Endometrial microvascular endothelial cells (primary cell): ENCODE results near the gene FOXC1. TPM values are rescaled to one million over a fixed set of nuclear protein-coding genes. Genes with fewer than 3 reads are reported as not detected.

Experiments
- in situ Hi-C: cut with HindIII; loops from 2 replicates; pipeline ENCODE4 v1.10.0; 2017; ENCODE audit warnings: low sequenced_read_pairs, low pct_unique_long_range_greater_than_20kb; ENCODE audit errors: inconsistent ontology term
- total RNA-seq: library from RNA; depleted of rRNA; stranded (reverse); fragments of >200 nt; gene quantifications from one replicate; pipeline ENCODE4 v1.2.3, GENCODE V29; 2015; ENCODE audit errors: inconsistent ontology term

Gene FOXC1
- total RNA-seq, 1 donor from 2014 or later, result 3.8 TPM

- in situ Hi-C loops, result loop anchor here (5.0 to 25.0 kb wide), 2 partner anchors 161 to 276 kb away; no protein-coding TSS in a partner anchor
Observed at GRCh38 chr6:1626481-1626880, 16.8 kb downstream of the FOXC1 start.

GRCh38 chr6:1627827-1628560 is 18.3 kb downstream of the FOXC1 start:
- in situ Hi-C loops, result loop anchor here (5.0 to 25.0 kb wide), 2 partner anchors 159 to 274 kb away; no protein-coding TSS in a partner anchor

GRCh38 chr6:1629316-1629715 is 19.6 kb downstream of the FOXC1 start:
- in situ Hi-C loops, result loop anchor here (5.0 to 25.0 kb wide), 2 partner anchors 158 to 273 kb away; no protein-coding TSS in a partner anchor

GRCh38 chr6:1630212-1630770 is 20.6 kb downstream of the FOXC1 start:
- in situ Hi-C loops, result loop anchor here (25.0 kb wide), 1 partner anchor 157 kb away; no protein-coding TSS in a partner anchor

- in situ Hi-C loops, result loop anchor here (25.0 kb wide), 1 partner anchor 157 kb away; no protein-coding TSS in a partner anchor
Observed at GRCh38 chr6:1630771-1631217, 21.1 kb downstream of the FOXC1 start.

- in situ Hi-C loops, result loop anchor here (25.0 kb wide), 1 partner anchor 156 kb away; no protein-coding TSS in a partner anchor
Observed at GRCh38 chr6:1631251-1631650, 21.5 kb downstream of the FOXC1 start.

- in situ Hi-C loops, result loop anchor here (25.0 kb wide), 1 partner anchor 154 kb away; no protein-coding TSS in a partner anchor
Observed at GRCh38 chr6:1633366-1634021, 23.8 kb downstream of the FOXC1 start.

GRCh38 chr6:1634081-1634480 is 24.4 kb downstream of the FOXC1 start:
- in situ Hi-C loops, result loop anchor here (25.0 kb wide), 1 partner anchor 153 kb away; no protein-coding TSS in a partner anchor

GRCh38 chr6:1635305-1636010 is 25.7 kb downstream of the FOXC1 start:
- in situ Hi-C loops, result loop anchor here (25.0 kb wide), 1 partner anchor 152 kb away; no protein-coding TSS in a partner anchor

GRCh38 chr6:1636272-1636825 is 26.6 kb downstream of the FOXC1 start:
- in situ Hi-C loops, result loop anchor here (25.0 kb wide), 1 partner anchor 151 kb away; no protein-coding TSS in a partner anchor

- in situ Hi-C loops, result loop anchor here (25.0 kb wide), 1 partner anchor 150 kb away; no protein-coding TSS in a partner anchor
Observed at GRCh38 chr6:1636971-1637871, 27.5 kb downstream of the FOXC1 start.

- in situ Hi-C loops, result loop anchor here (25.0 kb wide), 1 partner anchor 148 kb away; no protein-coding TSS in a partner anchor
Observed at GRCh38 chr6:1639430-1639829, 29.7 kb downstream of the FOXC1 start.

- in situ Hi-C loops, result loop anchor here (25.0 kb wide), 1 partner anchor 147 kb away; no protein-coding TSS in a partner anchor
Observed at GRCh38 chr6:1640476-1640875, 30.8 kb downstream of the FOXC1 start.

- in situ Hi-C loops, result loop anchor here (25.0 kb wide), 1 partner anchor 146 kb away; no protein-coding TSS in a partner anchor
Observed at GRCh38 chr6:1641343-1641885, 31.7 kb downstream of the FOXC1 start.

- in situ Hi-C loops, result loop anchor here (25.0 kb wide), 1 partner anchor 144 kb away; no protein-coding TSS in a partner anchor
Observed at GRCh38 chr6:1643111-1643510, 33.4 kb downstream of the FOXC1 start.

- in situ Hi-C loops, result loop anchor here (25.0 kb wide), 1 partner anchor 143 kb away; no protein-coding TSS in a partner anchor
Observed at GRCh38 chr6:1643830-1644445, 34.2 kb downstream of the FOXC1 start.
